GM12872 (cell line): ENCODE results near the gene SPOCK2.

Experiments used
- CTCF ChIP-seq: IDR thresholded peaks from 3 replicates; pipeline ENCODE4 v1.5.1; 2011; ENCODE audit warnings: low read depth, mild to moderate bottlenecking, low read length, moderate library complexity; ENCODE audit not compliant: insufficient read depth

The SPOCK2 gene

GRCh38 chr10:72090326-72090725 is 2.0 kb upstream of the SPOCK2 start:
- no peak for TF ChIP-seq CTCF

GRCh38 chr10:72089618-72090017 is 1.3 kb upstream of the SPOCK2 start:
- no peak for TF ChIP-seq CTCF

- TF ChIP-seq CTCF: no peak
Observed at GRCh38 chr10:72088889-72089575, 681 bp upstream of the SPOCK2 start.

GRCh38 chr10:72087392-72087968 is 871 bp downstream of the SPOCK2 start:
- TF ChIP-seq CTCF: no peak

- TF ChIP-seq CTCF: no peak
Observed at GRCh38 chr10:72086466-72087391, 1.6 kb downstream of the SPOCK2 start.

- TF ChIP-seq CTCF: no peak
Observed at GRCh38 chr10:72085864-72086465, 2.4 kb downstream of the SPOCK2 start.

GRCh38 chr10:72085166-72085565 is 3.2 kb downstream of the SPOCK2 start:
- TF ChIP-seq CTCF: no peak
